ENCODE measurements around the gene ADORA2B. TPM values are rescaled to one million over a fixed set of nuclear protein-coding genes. Genes with fewer than 3 reads are reported as not detected.
"Not testable (repeated sequence)": the region's sequence is repeated elsewhere in the genome, so short reads cannot be mapped to it uniquely, and the experiment has no call there.

The ADORA2B gene
- total and polyA plus RNA-seq, 9 donors: 2.1 to 5.6 (median 3.8) TPM

DNA sequence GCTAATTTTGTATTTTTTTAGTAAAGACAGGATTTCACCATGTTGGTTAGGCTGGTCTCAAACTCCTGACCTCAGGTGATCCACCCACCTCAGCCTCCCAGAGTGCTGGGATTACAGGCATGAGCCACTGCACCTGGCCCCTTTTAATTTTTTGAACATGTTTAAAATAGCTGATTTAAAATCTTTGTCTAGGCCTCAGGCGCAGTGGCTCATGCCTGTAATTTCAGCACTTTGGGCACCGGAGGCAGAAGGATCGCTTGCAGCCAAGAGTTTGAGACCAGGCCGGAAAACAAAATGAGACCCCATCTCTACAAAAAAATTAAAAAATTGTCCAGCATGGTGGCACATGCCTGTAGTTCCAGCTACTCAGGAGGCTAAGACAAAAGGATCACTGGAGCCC, 8.4 kb upstream of the ADORA2B start:
- not testable (repeated sequence) for H3K4me1 ChIP-seq (ENCODE audit: control insufficient read depth, insufficient read depth, low read length); H3K36me3 ChIP-seq (ENCODE audit: control insufficient read depth, insufficient read depth, low read length); H3K4me3 ChIP-seq (ENCODE audit: low read length); H3K27ac ChIP-seq (ENCODE audit: low read length); DNase-seq; H3K27me3 ChIP-seq (ENCODE audit: control insufficient read depth, insufficient read depth, low read length); H3K9me3 ChIP-seq (replicated peaks; ENCODE audit: control insufficient read depth, low read depth, low read length)
- WGBS (ENCODE audit: insufficient coverage): 100% methylated on average over 3 of the region's 4 CpGs

DNA sequence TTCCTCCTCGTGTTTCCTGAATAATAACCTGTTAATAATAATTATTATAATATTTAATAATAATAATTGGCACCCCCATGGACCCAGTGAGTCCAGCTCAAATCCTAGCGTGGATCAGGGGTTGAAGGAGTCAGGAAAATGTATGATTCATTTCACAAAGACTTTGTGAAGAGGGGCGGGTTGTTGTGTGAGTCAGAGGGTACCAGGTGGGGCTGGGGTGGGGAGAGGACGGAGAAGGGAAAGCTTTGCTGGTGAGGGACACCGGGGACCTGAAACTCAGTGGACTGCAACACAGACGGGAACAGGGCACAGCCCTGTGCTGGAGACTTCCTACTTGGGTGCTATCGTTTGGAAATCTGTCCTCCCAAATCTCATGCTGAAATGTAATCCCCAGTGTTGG, 3.1 kb upstream of the ADORA2B start:
- peaks cover 17% of the 10 kb centered on the region for H3K4me1 ChIP-seq (ENCODE audit: control insufficient read depth, insufficient read depth, low read length)
- DNase-seq: no peak
- H3K4me3 ChIP-seq (ENCODE audit: low read length): no peak overlapping the region
- H3K27ac ChIP-seq (ENCODE audit: low read length): no peak overlapping the region
- 81% methylated on average over 4 of the region's 7 CpGs for WGBS (ENCODE audit: insufficient coverage)
- H3K27me3 ChIP-seq (ENCODE audit: control insufficient read depth, insufficient read depth, low read length): peaks cover 31% of the 10 kb centered on the region
- H3K9me3 ChIP-seq (replicated peaks; ENCODE audit: control insufficient read depth, low read depth, low read length): no peaks in the 10 kb centered on the region
- no peaks in the 10 kb centered on the region for H3K36me3 ChIP-seq (ENCODE audit: control insufficient read depth, insufficient read depth, low read length)

DNA sequence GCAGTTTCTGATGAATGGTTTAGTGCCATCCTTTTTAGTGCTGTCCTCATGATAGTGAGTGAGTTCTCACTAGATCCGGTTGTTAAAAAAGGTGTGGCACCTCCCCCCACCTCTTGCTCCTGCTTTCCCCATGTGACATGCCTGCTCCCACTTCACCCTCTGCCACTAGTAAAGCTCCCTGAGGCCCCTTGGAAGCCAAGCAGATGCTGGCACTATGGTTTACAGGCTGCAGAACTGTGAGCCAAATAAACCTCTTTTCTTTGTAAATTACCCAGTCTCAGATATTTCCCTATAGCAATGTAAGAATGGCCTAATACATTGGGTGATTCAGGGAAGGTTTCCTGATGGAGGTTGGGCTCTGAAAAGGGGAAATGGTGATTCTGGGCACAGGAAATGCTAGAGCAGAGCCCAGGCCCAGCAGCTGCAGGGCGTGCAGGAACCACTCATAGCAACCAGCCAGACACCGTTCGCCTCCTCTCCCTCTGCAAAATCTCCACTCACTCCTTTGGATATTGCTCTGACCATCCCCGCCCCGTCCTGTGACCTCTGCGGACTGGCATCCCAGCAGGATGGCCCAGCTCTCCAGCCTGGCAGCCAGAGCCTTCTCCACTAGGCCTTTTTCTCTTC, 2.6 kb upstream of the ADORA2B start:
- WGBS (ENCODE audit: insufficient coverage): 88% methylated on average over 6 of the region's 7 CpGs
- DNase-seq: peak; percentile 40
- H3K27me3 ChIP-seq (ENCODE audit: control insufficient read depth, insufficient read depth, low read length): peaks cover 34% of the 10 kb centered on the region
- H3K9me3 ChIP-seq (replicated peaks; ENCODE audit: control insufficient read depth, low read depth, low read length): no peaks in the 10 kb centered on the region
- H3K36me3 ChIP-seq (ENCODE audit: control insufficient read depth, insufficient read depth, low read length): no peaks in the 10 kb centered on the region
- H3K4me1 ChIP-seq (ENCODE audit: control insufficient read depth, insufficient read depth, low read length): peaks cover 18% of the 10 kb centered on the region
- H3K4me3 ChIP-seq (ENCODE audit: low read length): no peak overlapping the region
- H3K27ac ChIP-seq (ENCODE audit: low read length): no peak overlapping the region

DNA sequence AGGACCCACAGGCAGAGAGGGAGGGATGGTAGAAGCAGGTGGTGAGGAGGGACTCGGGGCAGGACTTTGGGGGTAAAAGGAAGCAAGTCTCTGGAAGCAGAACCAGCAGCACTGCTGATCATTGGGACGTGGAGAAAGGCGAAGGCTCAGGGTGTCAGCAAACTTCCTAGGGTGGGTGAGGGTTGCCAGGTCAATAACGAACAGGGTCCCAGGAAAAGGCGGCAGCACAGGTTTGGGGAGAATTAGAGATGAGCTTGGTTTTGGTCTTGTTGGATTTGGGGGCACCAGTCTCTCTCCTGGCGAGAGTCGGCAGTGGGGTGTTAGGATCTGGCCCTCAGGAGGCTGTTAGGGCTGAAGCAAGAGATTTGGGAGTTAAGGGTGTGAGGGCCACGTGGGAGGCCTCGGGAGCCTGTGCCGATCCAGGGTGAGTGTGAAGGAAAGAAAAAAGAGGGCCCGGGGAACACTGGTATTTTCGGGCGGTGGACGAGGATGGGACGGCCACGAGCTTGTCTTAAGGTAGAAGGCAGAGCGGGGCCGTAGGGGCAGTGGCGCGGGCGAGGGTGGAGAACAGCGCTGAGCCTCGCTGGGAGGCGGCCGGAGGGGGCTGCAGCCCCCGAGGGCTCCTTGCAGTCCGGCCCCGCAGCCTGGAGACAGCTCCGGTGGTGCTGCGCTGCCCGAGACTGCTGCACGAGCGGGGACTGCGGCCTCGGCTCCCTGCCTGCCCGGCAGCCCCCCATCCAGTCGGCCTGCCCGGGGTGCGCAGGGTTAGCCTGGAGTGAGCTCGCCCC, 765 bp upstream of the ADORA2B start:
- peaks cover 34% of the 10 kb centered on the region for H3K27me3 ChIP-seq (ENCODE audit: control insufficient read depth, insufficient read depth, low read length)
- H3K4me1 ChIP-seq (ENCODE audit: control insufficient read depth, insufficient read depth, low read length): peaks cover 20% of the 10 kb centered on the region
- no peaks in the 10 kb centered on the region for H3K36me3 ChIP-seq (ENCODE audit: control insufficient read depth, insufficient read depth, low read length)
- H3K4me3 ChIP-seq (ENCODE audit: low read length): peak overlapping the region; percentile 46
- H3K9me3 ChIP-seq (replicated peaks; ENCODE audit: control insufficient read depth, low read depth, low read length): no peaks in the 10 kb centered on the region
- 15% methylated on average over 40 of the region's 40 CpGs for WGBS (ENCODE audit: insufficient coverage)
- DNase-seq: no peak
- no peak overlapping the region for H3K27ac ChIP-seq (ENCODE audit: low read length)

DNA sequence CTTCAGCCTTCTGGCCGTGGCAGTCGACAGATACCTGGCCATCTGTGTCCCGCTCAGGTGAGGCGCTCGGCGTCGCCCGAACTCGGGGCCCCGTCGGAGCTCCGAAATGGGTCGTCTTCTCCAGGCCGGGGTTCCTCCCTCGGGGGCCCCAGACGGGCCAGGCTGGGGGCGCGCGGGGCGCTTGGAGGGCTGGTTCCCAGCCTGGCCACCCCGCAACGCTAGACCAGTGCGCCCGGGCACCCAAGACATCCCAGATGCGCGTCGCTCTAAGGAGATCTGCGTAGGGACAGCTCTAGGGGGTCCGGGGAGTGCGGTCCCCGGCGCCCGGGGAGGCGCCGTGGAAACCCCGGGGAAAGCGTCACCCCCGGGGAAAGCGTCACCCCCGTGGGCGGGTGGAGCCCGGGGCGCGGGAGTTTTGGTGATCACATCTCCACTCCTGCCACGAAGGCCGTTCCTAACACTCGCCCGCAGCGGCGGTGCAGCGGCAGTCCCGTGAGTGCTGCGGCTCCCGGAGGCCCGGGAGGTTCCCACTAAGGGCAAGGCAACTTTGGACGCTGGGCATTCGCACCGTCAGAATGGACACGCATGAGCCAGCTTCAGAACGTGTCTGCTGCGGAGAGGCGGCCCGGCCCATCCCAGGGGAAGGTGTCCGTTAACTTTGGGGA, 729 bp downstream of the ADORA2B start:
- H3K27ac ChIP-seq (ENCODE audit: low read length): no peak overlapping the region
- no peaks in the 10 kb centered on the region for H3K9me3 ChIP-seq (replicated peaks; ENCODE audit: control insufficient read depth, low read depth, low read length)
- H3K27me3 ChIP-seq (ENCODE audit: control insufficient read depth, insufficient read depth, low read length): peaks cover 34% of the 10 kb centered on the region
- peak overlapping the region; percentile 58 for H3K4me3 ChIP-seq (ENCODE audit: low read length)
- DNase-seq: no peak
- H3K36me3 ChIP-seq (ENCODE audit: control insufficient read depth, insufficient read depth, low read length): no peaks in the 10 kb centered on the region
- peaks cover 20% of the 10 kb centered on the region for H3K4me1 ChIP-seq (ENCODE audit: control insufficient read depth, insufficient read depth, low read length)
- 1% methylated on average over 59 of the region's 64 CpGs for WGBS (ENCODE audit: insufficient coverage)

DNA sequence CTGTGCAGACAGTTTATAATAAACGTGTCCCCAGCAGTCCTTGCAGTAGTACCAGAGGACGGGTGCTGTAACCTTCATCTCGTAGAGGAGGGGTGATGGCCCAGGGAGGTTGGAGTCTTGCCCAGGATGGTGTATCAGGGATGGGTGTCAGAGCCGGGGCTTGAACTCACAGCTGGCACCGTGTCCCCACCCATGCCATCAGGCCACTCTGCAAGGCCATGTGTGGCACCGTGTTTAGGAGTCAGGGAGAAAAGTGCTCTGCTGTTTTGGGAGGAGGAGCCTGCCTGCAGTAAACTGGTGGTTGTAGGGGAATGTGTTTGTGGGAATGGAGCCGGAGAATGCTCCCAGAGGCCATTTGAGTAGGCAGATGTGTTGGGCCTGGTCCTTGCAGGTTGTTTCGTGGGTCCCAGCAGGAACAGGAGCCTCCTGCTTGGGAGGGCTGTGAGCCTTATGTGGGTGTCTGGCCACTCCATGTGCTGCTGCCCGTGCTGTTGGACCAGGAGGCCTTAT, 1.7 kb downstream of the ADORA2B start:
- Histone ChIP-seq H3K4me1 (ENCODE audit: control insufficient read depth, insufficient read depth, low read length) (peaks cover 20% of the 10 kb centered on the region), H3K27ac (ENCODE audit: low read length) (no peak overlapping the region), H3K4me3 (ENCODE audit: low read length) (no peak overlapping the region), H3K27me3 (ENCODE audit: control insufficient read depth, insufficient read depth, low read length) (peaks cover 34% of the 10 kb centered on the region), H3K36me3 (ENCODE audit: control insufficient read depth, insufficient read depth, low read length) (no peaks in the 10 kb centered on the region), H3K9me3 (replicated peaks; ENCODE audit: control insufficient read depth, low read depth, low read length) (no peaks in the 10 kb centered on the region)
- 65% methylated on average over 9 of the region's 9 CpGs for WGBS (ENCODE audit: insufficient coverage)
- DNase-seq: no peak

DNA sequence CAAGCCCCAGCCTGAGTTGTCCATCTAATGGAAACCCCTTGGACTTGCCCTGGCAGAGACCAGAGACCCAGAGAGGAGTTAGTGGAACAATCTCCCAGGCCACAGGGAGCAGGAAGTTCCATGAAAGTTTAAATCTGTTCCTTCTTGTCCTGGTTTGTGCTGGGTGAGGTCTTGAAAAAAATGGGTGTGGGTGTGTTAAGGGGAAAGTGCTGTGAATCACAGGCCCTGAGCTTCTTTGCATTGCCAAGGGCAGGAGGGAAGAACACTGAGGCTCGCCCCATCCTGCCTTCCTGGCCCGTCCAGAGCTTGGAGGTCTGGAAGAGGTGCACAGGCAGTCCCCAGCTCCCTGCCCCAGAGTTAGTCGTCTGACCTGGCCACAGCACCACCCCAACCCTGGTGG, 2.3 kb downstream of the ADORA2B start:
- no peak overlapping the region for H3K4me3 ChIP-seq (ENCODE audit: low read length)
- H3K27me3 ChIP-seq (ENCODE audit: control insufficient read depth, insufficient read depth, low read length): peaks cover 34% of the 10 kb centered on the region
- DNase-seq: no peak
- no peaks in the 10 kb centered on the region for H3K9me3 ChIP-seq (replicated peaks; ENCODE audit: control insufficient read depth, low read depth, low read length)
- peaks cover 20% of the 10 kb centered on the region for H3K4me1 ChIP-seq (ENCODE audit: control insufficient read depth, insufficient read depth, low read length)
- H3K36me3 ChIP-seq (ENCODE audit: control insufficient read depth, insufficient read depth, low read length): no peaks in the 10 kb centered on the region
- WGBS (ENCODE audit: insufficient coverage): no CpG with 5 or more reads among the region's 3 CpGs
- H3K27ac ChIP-seq (ENCODE audit: low read length): no peak overlapping the region

DNA sequence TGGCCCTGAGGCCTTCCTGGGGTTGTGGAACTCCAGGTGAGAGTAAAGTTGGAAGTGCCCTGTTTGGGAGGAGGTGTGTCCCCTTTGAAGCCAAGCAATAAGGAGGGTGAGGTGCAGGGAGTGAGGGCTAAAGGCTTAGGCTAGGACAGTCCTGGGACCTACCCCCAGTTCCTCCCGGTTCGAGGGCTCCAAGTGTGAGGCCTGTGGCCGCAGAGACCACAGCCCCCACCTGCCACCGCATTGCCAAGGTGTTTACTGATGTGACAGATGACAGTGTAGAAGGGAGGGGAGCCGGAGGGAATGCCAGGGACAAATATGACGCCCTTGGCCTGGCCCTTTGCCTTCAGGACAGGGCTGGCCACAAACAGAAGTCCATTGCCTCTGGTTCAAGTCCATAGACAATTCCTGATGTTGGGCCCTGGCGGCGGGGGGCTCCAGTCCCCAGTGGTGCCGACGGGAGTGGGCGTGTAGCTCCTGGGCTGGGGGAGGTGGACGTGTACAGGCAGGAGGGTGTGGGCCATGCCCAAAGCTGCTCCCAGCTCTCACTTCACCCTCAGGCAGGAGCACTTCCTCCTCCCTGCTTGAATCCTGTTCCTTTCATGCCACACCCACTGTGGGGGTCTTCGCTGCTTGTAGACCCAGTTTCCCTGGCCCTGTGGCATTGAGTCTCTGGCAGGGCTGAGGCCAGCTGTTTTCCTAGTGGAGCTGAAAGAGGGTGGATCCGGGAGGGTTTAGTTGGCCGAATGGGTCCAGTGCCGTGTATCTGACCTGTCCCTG, 3.2 kb downstream of the ADORA2B start:
- Histone ChIP-seq H3K4me3 (ENCODE audit: low read length) (no peak overlapping the region), H3K4me1 (ENCODE audit: control insufficient read depth, insufficient read depth, low read length) (peaks cover 20% of the 10 kb centered on the region), H3K27me3 (ENCODE audit: control insufficient read depth, insufficient read depth, low read length) (peaks cover 29% of the 10 kb centered on the region), H3K9me3 (replicated peaks; ENCODE audit: control insufficient read depth, low read depth, low read length) (no peaks in the 10 kb centered on the region), H3K27ac (ENCODE audit: low read length) (no peak overlapping the region), H3K36me3 (ENCODE audit: control insufficient read depth, insufficient read depth, low read length) (no peaks in the 10 kb centered on the region)
- DNase-seq: no peak
- WGBS (ENCODE audit: insufficient coverage): 80% methylated on average over 2 of the region's 16 CpGs

DNA sequence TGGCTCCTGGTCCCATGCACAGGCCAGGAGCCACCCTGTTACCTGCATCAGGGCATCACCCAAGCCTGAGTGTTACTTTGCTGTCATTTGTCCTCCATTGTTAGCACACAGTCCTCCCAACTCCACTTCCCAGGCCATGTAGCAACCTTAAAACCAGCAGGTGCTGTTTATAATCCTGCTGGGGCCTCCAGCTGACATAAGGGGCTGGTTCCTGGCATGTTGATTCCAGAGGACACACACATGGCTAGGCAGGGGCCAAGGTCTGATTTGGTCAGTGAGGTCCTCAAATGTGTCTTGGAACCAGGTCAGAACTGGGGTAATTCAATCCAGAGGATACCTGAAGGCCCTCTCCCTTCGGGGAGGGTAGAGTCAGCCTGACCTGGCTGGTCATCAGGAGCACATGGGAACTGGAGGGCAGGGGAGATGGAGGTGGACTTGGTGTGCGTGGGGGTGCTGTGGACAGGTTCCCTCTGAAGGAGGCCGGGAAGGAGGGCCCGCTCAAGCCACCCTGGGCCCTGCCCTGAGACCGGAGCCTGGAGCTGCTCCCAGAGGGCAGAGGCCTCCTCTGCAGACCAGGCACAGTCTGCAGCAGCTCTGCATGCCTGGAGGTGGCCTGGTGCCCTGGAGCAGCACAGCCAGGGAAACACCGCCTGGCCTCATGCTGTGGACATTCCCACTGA, 6.6 kb downstream of the ADORA2B start:
- no peak overlapping the region for H3K27ac ChIP-seq (ENCODE audit: low read length)
- WGBS (ENCODE audit: insufficient coverage): 81% methylated on average over 5 of the region's 6 CpGs
- peaks cover 4% of the 10 kb centered on the region for H3K27me3 ChIP-seq (ENCODE audit: control insufficient read depth, insufficient read depth, low read length)
- H3K9me3 ChIP-seq (replicated peaks; ENCODE audit: control insufficient read depth, low read depth, low read length): no peaks in the 10 kb centered on the region
- H3K36me3 ChIP-seq (ENCODE audit: control insufficient read depth, insufficient read depth, low read length): no peaks in the 10 kb centered on the region
- no peak for DNase-seq
- peaks cover 3% of the 10 kb centered on the region for H3K4me1 ChIP-seq (ENCODE audit: control insufficient read depth, insufficient read depth, low read length)
- H3K4me3 ChIP-seq (ENCODE audit: low read length): no peak overlapping the region

Data from muscle of leg (tissue), 11 donors.